ENCODE results near the gene TRAFD1.
A peak's percentile ranks its signal among the peaks of the same experiment; 100 is the strongest.

Gene TRAFD1

DNA sequence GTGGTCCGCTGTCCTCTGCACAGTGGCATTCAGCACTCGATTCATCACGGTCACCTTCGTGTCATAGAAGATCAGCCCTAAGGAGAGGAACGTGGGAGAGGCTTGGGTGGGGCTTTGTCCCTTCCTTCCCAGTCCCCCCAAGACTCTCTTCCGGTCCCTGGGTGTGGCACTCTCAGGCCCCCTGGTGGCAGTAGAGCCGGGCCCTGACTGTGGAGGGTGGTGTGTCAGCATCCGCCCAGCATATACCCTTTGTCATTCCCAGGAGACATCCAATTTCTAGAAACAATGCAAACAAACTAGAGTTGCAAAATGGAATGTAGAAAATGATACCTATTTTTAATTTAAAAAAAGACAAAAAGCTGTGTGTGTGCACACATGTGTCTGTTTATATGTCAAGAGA lies 45.0 kb downstream of the TRAFD1 start:
- Mint-ChIP-seq H3K27ac (peak overlapping the region; percentile 45), H3K4me1 (ENCODE audit: low read depth) (no peaks in the 10 kb centered on the region), H3K9me3 (no peaks in the 10 kb centered on the region), H3K36me3 (ENCODE audit: low read depth) (peaks cover 17% of the 10 kb centered on the region), H3K27me3 (ENCODE audit: low read depth) (no peaks in the 10 kb centered on the region), H3K4me3 (no peak overlapping the region)
- DNase-seq (ENCODE audit: low spot score) = no peak

DNA sequence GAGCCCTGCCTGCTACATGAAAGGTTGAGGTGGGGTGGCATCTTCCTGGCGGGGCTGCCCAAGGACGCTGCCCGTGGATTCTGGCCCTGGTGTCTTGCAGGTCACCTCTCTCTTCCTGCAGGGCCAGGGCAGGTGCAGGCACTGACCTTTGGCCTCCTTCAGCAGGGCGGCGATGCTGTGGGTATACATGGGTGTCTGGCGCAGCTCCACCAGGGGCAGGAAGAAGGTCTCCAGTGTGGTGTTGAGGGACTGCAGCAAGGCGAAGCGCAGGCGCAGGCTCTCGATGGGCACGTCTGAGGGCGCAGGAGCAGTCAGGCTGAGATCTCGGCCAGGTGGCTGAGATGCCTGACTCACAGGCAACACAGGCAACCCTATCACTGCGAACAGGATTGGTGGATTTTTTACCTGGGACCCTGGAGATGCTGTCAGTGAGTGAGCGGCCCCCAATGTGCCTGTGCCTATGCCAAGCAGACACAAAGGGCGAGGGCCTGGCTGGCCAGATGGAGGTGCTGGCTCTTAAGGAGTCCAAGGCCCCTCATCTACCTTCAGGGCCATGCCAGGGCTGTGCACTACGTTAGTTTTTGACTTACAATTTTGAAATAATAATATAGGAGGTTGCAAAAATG lies 45.7 kb downstream of the TRAFD1 start:
- Mint-ChIP-seq H3K27ac (no peak overlapping the region), H3K27me3 (ENCODE audit: low read depth) (no peaks in the 10 kb centered on the region), H3K4me1 (ENCODE audit: low read depth) (no peaks in the 10 kb centered on the region), H3K36me3 (ENCODE audit: low read depth) (peaks cover 19% of the 10 kb centered on the region), H3K9me3 (no peaks in the 10 kb centered on the region), H3K4me3 (no peak overlapping the region)
- DNase-seq (ENCODE audit: low spot score) = no peak

DNA sequence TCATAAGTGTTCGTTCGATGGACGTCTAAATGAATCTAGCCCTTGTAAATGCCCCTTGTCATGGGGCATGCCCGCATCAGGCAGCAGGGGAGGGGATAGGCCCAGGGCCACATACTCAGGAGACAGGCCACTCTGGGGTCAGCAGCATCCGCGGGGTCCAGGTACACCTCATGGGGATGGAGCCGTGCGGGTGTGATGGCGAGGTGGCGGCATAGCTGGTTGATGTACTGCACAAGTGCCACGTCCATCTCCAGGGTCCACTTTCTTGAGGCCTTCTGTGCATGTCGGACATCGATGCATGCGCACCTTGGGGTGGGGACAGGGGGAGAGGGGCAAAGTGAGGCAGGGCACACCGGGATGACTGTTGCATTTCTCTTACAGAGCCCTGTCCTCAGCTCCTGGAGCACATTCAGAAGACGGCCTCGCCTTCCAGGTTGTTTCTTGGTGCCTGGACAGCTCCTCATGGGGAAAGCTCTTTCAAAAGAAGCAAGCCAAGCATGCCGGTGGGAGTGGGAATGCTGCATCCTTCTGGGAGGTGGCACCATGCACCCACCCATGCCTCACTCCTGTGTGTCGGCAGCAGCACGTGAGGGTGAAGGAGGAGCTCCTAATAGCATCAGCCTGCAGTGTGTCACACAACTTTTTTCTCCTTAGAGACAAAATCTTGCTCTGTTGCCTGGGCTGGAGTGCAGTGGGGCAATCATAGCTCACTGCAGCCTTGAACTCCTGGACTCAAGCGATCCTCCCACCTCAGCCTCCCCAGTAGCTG lies 47.4 kb downstream of the TRAFD1 start:
- Mint-ChIP-seq H3K36me3 (ENCODE audit: low read depth) (peaks cover 22% of the 10 kb centered on the region), H3K27ac (peak overlapping the region; percentile 36), H3K9me3 (no peaks in the 10 kb centered on the region), H3K4me1 (ENCODE audit: low read depth) (no peaks in the 10 kb centered on the region), H3K4me3 (no peak overlapping the region), H3K27me3 (ENCODE audit: low read depth) (no peaks in the 10 kb centered on the region)
- no peak for DNase-seq (ENCODE audit: low spot score)

DNA sequence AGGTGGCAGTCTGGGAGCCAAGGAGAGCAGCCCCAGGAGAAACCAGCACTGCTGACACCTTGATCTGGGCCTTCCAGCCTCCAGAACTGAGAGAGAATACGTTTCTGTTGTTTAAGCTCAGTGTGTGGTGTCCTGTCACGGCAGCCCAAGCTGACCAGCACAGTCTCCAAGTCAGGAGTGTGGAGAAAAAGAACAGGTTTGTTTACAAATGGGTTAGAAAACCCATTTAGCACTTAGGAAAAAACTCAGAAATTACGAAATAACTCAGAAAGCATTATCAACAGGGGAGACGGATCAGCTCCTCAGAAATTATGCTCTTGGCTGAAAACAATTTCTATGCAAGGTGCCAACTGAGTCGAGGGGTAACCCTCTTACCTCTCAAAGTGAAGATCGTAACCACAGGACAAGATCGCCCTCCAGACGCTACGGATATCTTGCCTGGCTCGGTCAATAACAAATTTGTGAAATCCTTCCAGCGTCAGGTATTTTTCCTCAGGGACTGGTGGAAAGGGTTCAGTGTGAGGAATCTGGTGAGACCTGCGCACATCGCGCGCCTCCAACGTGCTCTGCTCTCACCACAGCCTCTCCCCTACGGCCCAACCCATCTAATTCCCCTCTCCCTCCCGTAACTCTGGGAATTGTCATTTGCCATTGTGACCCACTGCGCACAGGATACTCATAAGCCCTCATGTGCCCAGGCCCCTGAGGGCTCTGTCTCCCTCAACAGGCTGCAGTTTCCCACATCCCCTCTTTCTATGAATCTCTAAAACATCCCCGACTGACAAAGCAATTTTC lies 50.2 kb downstream of the TRAFD1 start:
- Mint-ChIP-seq H3K36me3 (ENCODE audit: low read depth) (peaks cover 19% of the 10 kb centered on the region), H3K27me3 (ENCODE audit: low read depth) (no peaks in the 10 kb centered on the region), H3K4me1 (ENCODE audit: low read depth) (no peaks in the 10 kb centered on the region), H3K27ac (no peak overlapping the region), H3K4me3 (no peak overlapping the region), H3K9me3 (no peaks in the 10 kb centered on the region)
- no peak for DNase-seq (ENCODE audit: low spot score)

DNA sequence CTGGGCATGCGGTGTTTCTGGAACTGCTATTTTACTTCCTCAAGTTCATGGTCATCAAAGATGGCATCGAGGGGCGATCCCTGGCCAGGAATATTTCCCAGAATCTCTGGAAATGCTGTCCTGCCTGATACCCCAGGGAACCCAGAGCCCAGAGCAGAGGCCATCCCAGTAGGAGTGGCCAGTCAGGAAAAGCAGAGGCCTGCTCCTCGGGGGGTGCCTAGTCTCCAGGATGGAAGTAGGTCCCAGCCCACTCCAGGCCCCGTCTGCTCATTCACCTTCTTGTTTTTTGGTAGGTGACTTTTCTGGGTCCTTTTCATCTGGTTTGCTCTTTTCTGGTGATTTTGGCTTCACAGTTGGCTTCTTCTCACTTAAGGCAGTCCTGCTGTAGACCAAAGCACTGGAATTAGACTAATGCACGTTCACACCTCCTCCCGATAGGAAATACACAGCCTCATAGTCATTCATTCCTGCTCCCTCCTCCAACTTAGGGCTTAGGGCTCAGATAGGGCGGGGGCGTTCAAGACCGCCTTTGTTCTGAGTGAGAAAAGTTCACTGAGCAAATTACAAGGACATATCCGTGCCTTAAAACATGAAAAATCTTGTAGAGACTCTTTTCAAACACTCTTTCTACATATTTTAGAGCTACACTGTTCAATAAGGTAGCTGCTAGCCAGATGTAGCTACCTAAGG lies 51.1 kb downstream of the TRAFD1 start:
- no peaks in the 10 kb centered on the region for H3K27me3 Mint-ChIP-seq (ENCODE audit: low read depth)
- H3K4me1 Mint-ChIP-seq (ENCODE audit: low read depth) = no peaks in the 10 kb centered on the region
- H3K4me3 Mint-ChIP-seq = no peak overlapping the region
- DNase-seq (ENCODE audit: low spot score) = no peak
- peaks cover 19% of the 10 kb centered on the region for H3K36me3 Mint-ChIP-seq (ENCODE audit: low read depth)
- no peaks in the 10 kb centered on the region for H3K9me3 Mint-ChIP-seq
- no peak overlapping the region for H3K27ac Mint-ChIP-seq

DNA sequence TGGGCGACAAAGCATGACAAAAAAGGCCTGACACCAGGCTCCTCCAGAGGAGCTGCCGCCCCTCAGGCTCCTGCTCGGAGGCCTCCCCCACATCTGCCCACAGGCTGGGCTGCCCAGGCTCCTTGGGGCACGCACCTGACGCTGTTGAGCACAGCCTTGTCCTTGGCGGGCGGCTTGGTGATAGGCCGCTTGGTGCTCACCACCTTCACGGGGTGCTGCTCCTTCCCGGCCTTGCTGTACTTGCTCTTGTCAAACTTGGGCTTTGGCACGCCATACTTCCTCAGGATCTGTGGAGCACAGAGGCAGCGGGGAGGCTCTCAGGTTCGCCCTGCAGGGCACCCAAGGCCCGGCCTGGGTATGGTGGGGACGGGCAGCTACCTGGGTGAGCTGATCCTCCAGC lies 53.4 kb downstream of the TRAFD1 start:
- Mint-ChIP-seq H3K36me3 (ENCODE audit: low read depth) (peaks cover 20% of the 10 kb centered on the region), H3K4me1 (ENCODE audit: low read depth) (peaks cover 8% of the 10 kb centered on the region), H3K27ac (no peak overlapping the region), H3K4me3 (no peak overlapping the region), H3K27me3 (ENCODE audit: low read depth) (no peaks in the 10 kb centered on the region), H3K9me3 (no peaks in the 10 kb centered on the region)
- DNase-seq (ENCODE audit: low spot score) = no peak

DNA sequence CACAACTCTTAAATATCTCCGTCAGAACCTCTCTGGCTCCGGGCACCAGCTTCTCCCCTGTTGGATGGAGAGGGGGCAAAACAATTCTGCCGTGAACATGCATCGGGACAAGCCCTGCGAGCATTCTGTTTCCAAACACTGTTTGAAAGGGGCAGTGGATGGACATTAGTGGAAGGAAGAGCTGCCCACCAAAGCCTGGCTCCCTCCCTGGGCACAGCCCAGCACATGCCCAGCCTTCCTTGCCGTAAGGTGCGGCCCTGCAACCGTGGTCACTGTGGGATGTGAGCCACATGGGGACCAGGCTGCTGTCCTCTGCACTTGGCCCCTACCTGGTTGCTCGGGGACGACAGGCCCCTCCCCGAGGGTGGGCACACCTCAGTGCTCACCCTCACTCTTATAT lies 54.0 kb downstream of the TRAFD1 start:
- Mint-ChIP-seq H3K27me3 (ENCODE audit: low read depth) (no peaks in the 10 kb centered on the region), H3K4me3 (no peak overlapping the region), H3K9me3 (no peaks in the 10 kb centered on the region), H3K36me3 (ENCODE audit: low read depth) (peaks cover 21% of the 10 kb centered on the region), H3K27ac (no peak overlapping the region), H3K4me1 (ENCODE audit: low read depth) (peaks cover 8% of the 10 kb centered on the region)
- no peak for DNase-seq (ENCODE audit: low spot score)

DNA sequence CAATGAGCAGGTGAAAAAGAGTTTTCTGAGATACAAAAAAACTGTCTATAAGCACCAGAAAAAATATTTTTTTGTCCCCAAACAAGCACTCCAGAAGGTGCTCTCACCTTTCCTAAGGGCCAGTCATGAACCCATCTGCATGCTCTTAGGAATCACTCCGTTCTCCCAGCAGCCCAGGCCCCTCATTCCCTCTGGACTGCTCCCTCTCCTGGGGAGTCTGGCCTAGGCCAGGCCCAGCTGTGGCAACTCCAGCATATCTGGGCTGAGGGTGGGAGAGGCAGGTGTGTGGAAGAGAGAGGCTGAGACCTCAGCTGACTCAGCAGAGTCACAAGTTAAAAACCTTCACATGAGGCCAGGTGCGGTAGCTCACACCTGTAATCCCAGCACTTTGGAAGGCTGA lies 54.6 kb downstream of the TRAFD1 start:
- H3K27me3 Mint-ChIP-seq (ENCODE audit: low read depth) = no peaks in the 10 kb centered on the region
- DNase-seq (ENCODE audit: low spot score) = no peak
- H3K9me3 Mint-ChIP-seq = no peaks in the 10 kb centered on the region
- H3K4me3 Mint-ChIP-seq = no peak overlapping the region
- H3K27ac Mint-ChIP-seq = no peak overlapping the region
- H3K36me3 Mint-ChIP-seq (ENCODE audit: low read depth) = peaks cover 18% of the 10 kb centered on the region
- peaks cover 8% of the 10 kb centered on the region for H3K4me1 Mint-ChIP-seq (ENCODE audit: low read depth)

DNA sequence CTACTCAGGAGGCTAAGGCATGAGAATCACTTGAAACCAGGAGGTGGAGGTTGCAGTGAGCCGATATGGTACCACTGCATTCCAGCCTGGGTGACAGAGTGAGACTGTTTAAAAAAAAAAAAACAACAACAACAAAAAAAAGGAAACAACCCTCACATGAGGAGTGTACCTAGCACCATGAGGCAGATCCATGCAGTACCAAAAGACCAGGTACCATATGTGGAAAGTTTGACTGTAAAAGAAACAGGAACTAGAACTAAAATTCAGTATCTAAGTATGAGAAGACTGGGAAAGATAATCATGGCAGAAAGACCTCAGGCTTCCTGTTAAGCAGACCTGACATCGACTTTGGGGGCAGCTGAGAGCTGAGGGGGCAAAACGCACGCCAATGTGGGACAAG lies 55.1 kb downstream of the TRAFD1 start:
- Mint-ChIP-seq H3K9me3 (no peaks in the 10 kb centered on the region), H3K4me3 (no peak overlapping the region), H3K27ac (no peak overlapping the region), H3K36me3 (ENCODE audit: low read depth) (peaks cover 14% of the 10 kb centered on the region), H3K4me1 (ENCODE audit: low read depth) (peaks cover 8% of the 10 kb centered on the region), H3K27me3 (ENCODE audit: low read depth) (no peaks in the 10 kb centered on the region)
- no peak for DNase-seq (ENCODE audit: low spot score)

DNA sequence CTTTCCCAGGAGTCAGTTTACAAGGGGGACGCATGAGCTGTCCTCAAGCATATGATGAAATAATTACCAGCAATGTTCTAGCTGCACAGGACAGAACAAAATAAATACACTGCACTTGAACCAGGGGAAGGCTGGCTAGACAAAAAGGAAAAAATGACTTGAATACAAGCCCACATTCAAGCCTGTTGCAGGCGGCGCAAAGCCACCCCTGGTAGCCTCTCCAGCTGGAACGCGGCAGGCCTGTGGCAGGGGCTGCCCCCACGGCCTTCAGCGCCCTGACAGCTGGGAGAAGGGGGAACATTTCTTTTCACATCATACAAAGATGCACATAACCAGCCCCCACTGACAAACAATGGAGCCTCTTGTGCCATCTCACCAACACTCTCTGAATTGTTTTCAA lies 57.1 kb downstream of the TRAFD1 start:
- Mint-ChIP-seq H3K27me3 (ENCODE audit: low read depth) (no peaks in the 10 kb centered on the region), H3K4me1 (ENCODE audit: low read depth) (peaks cover 8% of the 10 kb centered on the region), H3K4me3 (no peak overlapping the region), H3K36me3 (ENCODE audit: low read depth) (peaks cover 12% of the 10 kb centered on the region), H3K27ac (no peak overlapping the region), H3K9me3 (no peaks in the 10 kb centered on the region)
- DNase-seq (ENCODE audit: low spot score) = no peak

DNA sequence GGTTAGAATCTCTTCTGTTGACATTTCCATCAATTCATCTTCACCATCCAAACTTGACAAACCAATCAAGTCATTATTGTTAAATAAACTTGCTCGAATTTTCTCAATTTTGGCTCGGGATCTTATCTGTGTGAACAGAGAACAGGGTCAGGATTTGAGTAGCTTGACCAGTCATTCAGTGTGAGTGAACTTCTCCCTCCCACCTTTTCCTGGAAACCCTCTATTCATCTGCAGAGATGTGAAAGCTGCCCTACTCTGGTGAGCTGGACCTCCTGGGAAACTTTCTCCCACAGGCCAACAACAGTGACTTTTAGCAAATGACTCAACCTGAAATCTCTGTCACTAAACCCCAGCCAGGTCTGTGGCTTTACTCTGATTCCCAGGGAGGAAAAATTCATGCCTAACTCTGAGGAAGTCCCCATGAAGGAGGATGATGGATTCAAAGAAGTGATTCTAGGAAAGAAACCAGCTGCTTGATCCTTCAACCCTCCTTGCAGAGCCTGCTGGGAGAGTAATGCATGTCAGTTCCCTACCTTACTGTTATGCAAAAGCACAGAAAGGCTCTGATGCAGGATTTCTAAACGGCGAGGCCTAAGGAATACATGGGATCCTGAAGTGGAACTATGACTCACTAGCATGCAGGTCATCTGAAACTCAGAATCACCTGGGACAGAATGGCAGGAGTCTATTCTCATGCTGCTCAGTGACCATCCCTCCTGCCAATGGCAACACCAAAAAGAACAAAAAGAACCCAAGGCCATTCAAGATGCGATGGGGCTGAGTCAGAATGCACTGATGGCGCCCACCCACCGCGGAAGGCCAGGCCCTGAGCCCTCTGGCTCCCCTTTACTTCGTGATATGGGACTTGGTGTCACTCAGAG lies 58.0 kb downstream of the TRAFD1 start:
- no peak overlapping the region for H3K4me3 Mint-ChIP-seq
- peak; percentile 64 for DNase-seq (ENCODE audit: low spot score)
- no peaks in the 10 kb centered on the region for H3K27me3 Mint-ChIP-seq (ENCODE audit: low read depth)
- H3K36me3 Mint-ChIP-seq (ENCODE audit: low read depth) = peaks cover 12% of the 10 kb centered on the region
- peak overlapping the region; percentile 20 for H3K27ac Mint-ChIP-seq
- peaks cover 8% of the 10 kb centered on the region for H3K4me1 Mint-ChIP-seq (ENCODE audit: low read depth)
- H3K9me3 Mint-ChIP-seq = no peaks in the 10 kb centered on the region

DNA sequence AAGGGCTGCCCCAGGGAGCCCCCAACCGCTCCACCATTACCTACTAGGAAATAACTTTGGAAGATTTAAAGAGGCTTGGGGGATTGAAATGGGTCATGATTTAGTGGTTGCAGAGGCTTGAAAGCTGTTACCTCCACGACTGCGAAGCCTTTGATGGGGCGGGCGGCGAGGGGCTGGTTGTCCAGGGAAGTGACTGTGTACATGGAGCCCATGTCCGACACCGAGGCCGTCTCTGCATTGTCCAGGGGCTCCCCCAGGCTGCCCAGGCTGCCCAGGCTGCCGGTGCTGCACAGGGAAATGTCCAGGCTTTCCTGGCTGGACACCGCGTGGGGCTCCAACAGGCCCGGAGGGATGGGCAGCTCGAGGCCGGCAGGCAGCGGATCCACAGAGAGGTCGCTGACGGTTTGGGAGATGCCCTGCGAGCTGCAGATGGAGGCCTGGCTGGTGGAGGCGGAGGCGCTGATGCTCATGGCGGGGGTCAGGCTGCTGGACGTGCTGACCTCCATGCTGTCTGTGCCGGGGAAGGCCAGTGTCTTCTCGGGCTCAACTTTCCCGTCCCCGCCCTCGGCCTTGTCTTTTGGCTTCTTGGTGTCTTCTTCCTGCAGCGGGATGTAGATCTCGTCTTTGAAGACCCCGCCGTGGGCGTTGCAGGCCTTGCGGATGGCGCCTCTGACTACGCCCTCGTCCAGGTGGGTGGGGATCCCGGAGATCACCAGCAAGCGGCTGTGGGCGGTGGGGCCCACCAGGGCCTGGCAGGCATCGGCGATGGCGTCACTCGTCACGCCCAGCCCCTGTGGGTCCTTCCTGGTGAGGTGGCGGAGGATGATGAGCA lies 58.9 kb downstream of the TRAFD1 start:
- peaks cover 8% of the 10 kb centered on the region for H3K4me1 Mint-ChIP-seq (ENCODE audit: low read depth)
- H3K4me3 Mint-ChIP-seq = no peak overlapping the region
- no peaks in the 10 kb centered on the region for H3K9me3 Mint-ChIP-seq
- no peaks in the 10 kb centered on the region for H3K27me3 Mint-ChIP-seq (ENCODE audit: low read depth)
- no peak overlapping the region for H3K27ac Mint-ChIP-seq
- peaks cover 13% of the 10 kb centered on the region for H3K36me3 Mint-ChIP-seq (ENCODE audit: low read depth)
- no peak for DNase-seq (ENCODE audit: low spot score)
